Measurements from ENCODE around the gene EXD3. TPM values are rescaled to one million over a fixed set of nuclear protein-coding genes. Genes with fewer than 3 reads are reported as not detected.

Gene EXD3
- total and polyA plus RNA-seq, 2 of the 13 experiments (the other 11 are each of a cell fraction or from before 2014, with no cell fraction given), result 2.7 to 4.8 TPM

DNA sequence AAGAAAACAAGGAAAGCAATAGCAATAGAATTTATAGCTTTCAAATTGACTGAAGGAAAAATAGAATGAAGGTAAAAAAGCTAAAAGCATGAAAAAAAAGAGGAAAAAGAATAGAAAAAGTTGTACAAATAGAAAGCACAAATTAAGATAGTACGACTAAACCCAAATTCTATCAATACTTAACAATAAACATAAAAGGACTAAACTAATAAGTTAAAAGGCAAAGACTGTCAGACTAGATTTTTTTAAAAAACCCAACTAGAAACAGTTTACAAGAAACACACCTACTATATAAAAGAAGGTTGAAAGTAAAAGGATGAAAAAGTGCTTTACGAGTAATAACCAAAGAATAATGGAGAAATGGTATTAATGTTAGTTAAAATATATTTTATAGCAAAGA, 86.2 kb downstream of the EXD3 start (continued):
- TF ChIP-seq, protein P1, sequence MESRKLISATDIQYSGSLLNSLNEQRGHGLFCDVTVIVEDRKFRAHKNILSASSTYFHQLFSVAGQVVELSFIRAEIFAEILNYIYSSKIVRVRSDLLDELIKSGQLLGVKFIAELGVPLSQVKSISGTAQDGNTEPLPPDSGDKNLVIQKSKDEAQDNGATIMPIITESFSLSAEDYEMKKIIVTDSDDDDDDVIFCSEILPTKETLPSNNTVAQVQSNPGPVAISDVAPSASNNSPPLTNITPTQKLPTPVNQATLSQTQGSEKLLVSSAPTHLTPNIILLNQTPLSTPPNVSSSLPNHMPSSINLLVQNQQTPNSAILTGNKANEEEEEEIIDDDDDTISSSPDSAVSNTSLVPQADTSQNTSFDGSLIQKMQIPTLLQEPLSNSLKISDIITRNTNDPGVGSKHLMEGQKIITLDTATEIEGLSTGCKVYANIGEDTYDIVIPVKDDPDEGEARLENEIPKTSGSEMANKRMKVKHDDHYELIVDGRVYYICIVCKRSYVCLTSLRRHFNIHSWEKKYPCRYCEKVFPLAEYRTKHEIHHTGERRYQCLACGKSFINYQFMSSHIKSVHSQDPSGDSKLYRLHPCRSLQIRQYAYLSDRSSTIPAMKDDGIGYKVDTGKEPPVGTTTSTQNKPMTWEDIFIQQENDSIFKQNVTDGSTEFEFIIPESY (CRISPR knock-in tag; IDR thresholded peaks at IDR 0.05), result no peak
- no peak for TF ChIP-seq KDM3A (CRISPR knock-in tag; IDR thresholded peaks at IDR 0.05; ENCODE audit: low read depth)
- no peak for TF ChIP-seq ZNF180 (CRISPR knock-in tag; IDR thresholded peaks at IDR 0.05; ENCODE audit: borderline replicate concordance, low read depth)
- no peak for TF ChIP-seq ZNF350 (CRISPR knock-in tag; IDR thresholded peaks at IDR 0.05; ENCODE audit: borderline replicate concordance, low read depth)
- no peak for TF ChIP-seq ETV6 (CRISPR knock-in tag; conservative IDR thresholded peaks at IDR 0.05)
- TF ChIP-seq, protein P2, sequence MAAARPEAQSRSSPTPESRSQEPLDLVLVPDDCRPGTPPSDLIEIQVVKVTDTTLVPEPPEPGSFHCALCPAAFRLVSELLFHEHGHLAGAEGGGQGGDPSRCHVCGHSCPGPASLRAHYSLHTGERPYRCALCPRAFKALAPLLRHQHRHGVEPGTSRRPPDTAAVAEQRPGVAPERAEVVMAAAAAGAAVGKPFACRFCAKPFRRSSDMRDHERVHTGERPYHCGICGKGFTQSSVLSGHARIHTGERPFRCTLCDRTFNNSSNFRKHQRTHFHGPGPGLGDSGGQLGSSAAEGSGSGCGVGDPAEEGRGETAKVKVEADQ (CRISPR knock-in tag; IDR thresholded peaks at IDR 0.05; ENCODE audit: borderline replicate concordance), result no peak

DNA sequence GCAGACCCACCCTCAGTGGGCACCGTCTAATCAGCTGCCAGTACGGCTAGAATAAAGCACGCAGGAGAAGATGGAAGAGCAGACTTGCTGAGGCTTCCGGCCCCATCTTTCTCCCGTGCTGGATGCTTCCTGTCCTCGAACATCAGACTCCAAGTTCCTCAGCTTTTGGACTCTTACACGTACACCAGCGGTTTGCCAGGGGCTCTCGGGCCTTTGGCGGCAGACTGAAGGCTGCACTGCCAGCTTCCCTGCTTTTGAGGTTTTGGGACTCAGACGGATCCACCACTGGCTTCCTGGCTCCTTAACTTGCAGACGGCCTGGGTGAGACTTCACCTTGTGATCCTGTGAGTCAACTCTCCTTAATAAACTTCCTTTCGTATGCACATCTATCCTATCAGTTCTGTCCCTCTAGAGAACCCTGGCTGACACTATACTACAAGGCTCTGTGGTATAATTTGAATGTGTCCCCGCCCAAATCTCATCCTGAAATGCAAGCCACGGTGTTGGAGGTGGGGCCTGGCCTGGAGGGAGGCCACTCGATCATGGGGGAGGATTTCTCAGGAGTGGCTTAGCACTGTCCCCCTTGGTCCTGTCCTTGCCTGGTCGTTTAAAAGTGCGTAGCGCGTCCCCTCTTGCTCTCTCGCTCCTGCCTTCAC, 89.8 kb downstream of the EXD3 start:
- H2AFZ ChIP-seq (ENCODE audit: low read length), result no peak overlapping the region
- BruUV-seq (replicated peaks), result no TSS peak
- no peak overlapping the region for H3K27ac ChIP-seq (ENCODE audit: extremely low read length, insufficient read depth, low read length)

More for the DNA sequence above, 89.8 kb downstream of the EXD3 start:
- intact Hi-C loops (cut with micrococcal nuclease; ENCODE audit: unreplicated experiment), result no loop called here
- in situ Hi-C loops (cut with HindIII; ENCODE audit: extremely low pct_ligation_motif_present, low pct_unique_long_range_greater_than_20kb), result no loop called here
- H3K4me1 ChIP-seq (ENCODE audit: insufficient read depth, low read length), result no peaks in the 10 kb centered on the region
- 31% methylated on average over 14 of the region's 21 CpGs for WGBS (ENCODE audit: low lambda C conversion rate)
- TF ChIP-seq PAF1 (CRISPR knock-in tag; IDR thresholded peaks at IDR 0.05), result no peak
- TF ChIP-seq, protein P3, sequence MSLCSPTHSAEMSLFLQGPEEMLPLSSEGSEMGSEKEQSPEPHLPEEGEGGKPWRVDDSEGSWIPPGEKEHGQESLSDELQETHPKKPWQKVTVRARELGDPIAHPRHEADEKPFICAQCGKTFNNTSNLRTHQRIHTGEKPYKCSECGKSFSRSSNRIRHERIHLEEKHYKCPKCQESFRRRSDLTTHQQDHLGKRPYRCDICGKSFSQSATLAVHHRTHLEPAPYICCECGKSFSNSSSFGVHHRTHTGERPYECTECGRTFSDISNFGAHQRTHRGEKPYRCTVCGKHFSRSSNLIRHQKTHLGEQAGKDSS (CRISPR knock-in tag; IDR thresholded peaks at IDR 0.05; ENCODE audit: borderline replicate concordance, low read depth), result no peak
- no peak for TF ChIP-seq CBX5 (CRISPR knock-in tag; IDR thresholded peaks at IDR 0.05; ENCODE audit: borderline replicate concordance)
- TF ChIP-seq MED13 (CRISPR knock-in tag; IDR thresholded peaks at IDR 0.05), result no peak
- TF ChIP-seq, protein P4, sequence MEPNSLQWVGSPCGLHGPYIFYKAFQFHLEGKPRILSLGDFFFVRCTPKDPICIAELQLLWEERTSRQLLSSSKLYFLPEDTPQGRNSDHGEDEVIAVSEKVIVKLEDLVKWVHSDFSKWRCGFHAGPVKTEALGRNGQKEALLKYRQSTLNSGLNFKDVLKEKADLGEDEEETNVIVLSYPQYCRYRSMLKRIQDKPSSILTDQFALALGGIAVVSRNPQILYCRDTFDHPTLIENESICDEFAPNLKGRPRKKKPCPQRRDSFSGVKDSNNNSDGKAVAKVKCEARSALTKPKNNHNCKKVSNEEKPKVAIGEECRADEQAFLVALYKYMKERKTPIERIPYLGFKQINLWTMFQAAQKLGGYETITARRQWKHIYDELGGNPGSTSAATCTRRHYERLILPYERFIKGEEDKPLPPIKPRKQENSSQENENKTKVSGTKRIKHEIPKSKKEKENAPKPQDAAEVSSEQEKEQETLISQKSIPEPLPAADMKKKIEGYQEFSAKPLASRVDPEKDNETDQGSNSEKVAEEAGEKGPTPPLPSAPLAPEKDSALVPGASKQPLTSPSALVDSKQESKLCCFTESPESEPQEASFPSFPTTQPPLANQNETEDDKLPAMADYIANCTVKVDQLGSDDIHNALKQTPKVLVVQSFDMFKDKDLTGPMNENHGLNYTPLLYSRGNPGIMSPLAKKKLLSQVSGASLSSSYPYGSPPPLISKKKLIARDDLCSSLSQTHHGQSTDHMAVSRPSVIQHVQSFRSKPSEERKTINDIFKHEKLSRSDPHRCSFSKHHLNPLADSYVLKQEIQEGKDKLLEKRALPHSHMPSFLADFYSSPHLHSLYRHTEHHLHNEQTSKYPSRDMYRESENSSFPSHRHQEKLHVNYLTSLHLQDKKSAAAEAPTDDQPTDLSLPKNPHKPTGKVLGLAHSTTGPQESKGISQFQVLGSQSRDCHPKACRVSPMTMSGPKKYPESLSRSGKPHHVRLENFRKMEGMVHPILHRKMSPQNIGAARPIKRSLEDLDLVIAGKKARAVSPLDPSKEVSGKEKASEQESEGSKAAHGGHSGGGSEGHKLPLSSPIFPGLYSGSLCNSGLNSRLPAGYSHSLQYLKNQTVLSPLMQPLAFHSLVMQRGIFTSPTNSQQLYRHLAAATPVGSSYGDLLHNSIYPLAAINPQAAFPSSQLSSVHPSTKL (CRISPR knock-in tag; IDR thresholded peaks at IDR 0.05), result no peak
- no peak for TF ChIP-seq KDM6A (CRISPR knock-in tag; IDR thresholded peaks at IDR 0.05; ENCODE audit: low read depth)
- no peak for TF ChIP-seq ZNF850 (CRISPR knock-in tag; conservative IDR thresholded peaks at IDR 0.05)
- no peak for TF ChIP-seq ZNF549 (CRISPR knock-in tag; IDR thresholded peaks at IDR 0.05)
- TF ChIP-seq ZNF615 (CRISPR knock-in tag; IDR thresholded peaks at IDR 0.05; ENCODE audit: borderline replicate concordance), result no peak
- H3K27me3 ChIP-seq (ENCODE audit: control insufficient read depth in 1 of 2, insufficient read depth in 2 of 2, low read length in 2 of 2), result peaks cover 2 to 4% of the 10 kb centered on the region in 2 experiments; a peak in 2 of 5 replicates
- H3K9me3 ChIP-seq (ENCODE audit: low read length), result no peaks in the 10 kb centered on the region
- H4K20me1 ChIP-seq (ENCODE audit: insufficient read depth, low read length), result no peaks in the 10 kb centered on the region
- FAIRE-seq (no peak), ATAC-seq (no peak), DNase-seq (ENCODE audit: low spot score) (no peak)
- POLR2A ChIA-PET, result no interaction called here
- H3K36me3 ChIP-seq (replicated peaks in 1 of 2; ENCODE audit: control insufficient read depth in 1 of 2, insufficient read depth in 2 of 2, low read length in 2 of 2), result no peaks in the 10 kb centered on the region
- H3K4me2 ChIP-seq (ENCODE audit: low read depth, low read length), result no peak overlapping the region
- CTCF ChIA-PET (ENCODE audit: low intra/inter-chr PET ratio, low total read pairs), result no interaction called here
- H3K79me2 ChIP-seq (ENCODE audit: insufficient read depth, low read length), result no peaks in the 10 kb centered on the region
- H3K9ac ChIP-seq (ENCODE audit: insufficient read depth, low read depth, low read length), result no peak overlapping the region
- H3K4me3 ChIP-seq (replicated peaks in 1 of 3; ENCODE audit: insufficient read depth in 1 of 3, low read depth in 2 of 3, low read length in 3 of 3), result no peak overlapping the region
